ENCODE data around the gene DENND1A. TPM values are rescaled to one million over a fixed set of nuclear protein-coding genes. Genes with fewer than 3 reads are reported as not detected.

Gene DENND1A
- total RNA-seq, 4 donors from 2014 or later, result 37.1 to 55.3 (median 50.0) TPM

- H3K36me3 ChIP-seq, result no peaks in the 10 kb centered on the region
- no peaks in the 10 kb centered on the region for H3K9me3 ChIP-seq
- peak in 2 of 3 donors; percentile 67 to 76 for DNase-seq
- no peaks in the 10 kb centered on the region for H3K27me3 ChIP-seq
- H3K4me3 ChIP-seq, result no peak overlapping the region
- peak overlapping the region in 2 of 4 donors; percentile 63 to 82 for H3K27ac ChIP-seq
- H3K4me1 ChIP-seq, result peaks cover 0 to 40% (median 4%) of the 10 kb centered on the region in 4 donors
- TF ChIP-seq CTCF (IDR thresholded peaks at IDR 0.05), result no peak
- TF ChIP-seq POLR2A (IDR thresholded peaks at IDR 0.05), result no peak
These were observed 445.8 kb downstream of the DENND1A start for GRCh38 chr9:123484130-123484529.

GRCh38 chr9:123483191-123483803 lies 446.6 kb downstream of the DENND1A start:
- TF ChIP-seq POLR2A (IDR thresholded peaks at IDR 0.05) (no peak), CTCF (IDR thresholded peaks at IDR 0.05) (no peak)
- DNase-seq, result no peak
- Histone ChIP-seq H3K27me3 (no peaks in the 10 kb centered on the region), H3K9me3 (no peaks in the 10 kb centered on the region), H3K4me1 (peaks cover 0 to 40% (median 4%) of the 10 kb centered on the region in 4 donors), H3K4me3 (no peak overlapping the region), H3K36me3 (no peaks in the 10 kb centered on the region), H3K27ac (peak overlapping the region in 2 of 4 donors; percentile 63 to 82)

GRCh38 chr9:123482295-123482968 lies 447.5 kb downstream of the DENND1A start:
- no peak for DNase-seq
- Histone ChIP-seq H3K9me3 (no peaks in the 10 kb centered on the region), H3K4me3 (no peak overlapping the region), H3K4me1 (peaks cover 0 to 40% (median 4%) of the 10 kb centered on the region in 4 donors), H3K27ac (peak overlapping the region in 1 of 4 donors; percentile 82), H3K36me3 (no peaks in the 10 kb centered on the region), H3K27me3 (no peaks in the 10 kb centered on the region)
- TF ChIP-seq CTCF (IDR thresholded peaks at IDR 0.05) (no peak), POLR2A (IDR thresholded peaks at IDR 0.05) (no peak)

GRCh38 chr9:123481209-123481865 lies 448.6 kb downstream of the DENND1A start:
- no peaks in the 10 kb centered on the region for H3K36me3 ChIP-seq
- peaks cover 0 to 40% (median 4%) of the 10 kb centered on the region in 4 donors for H3K4me1 ChIP-seq
- no peak for DNase-seq
- H3K27me3 ChIP-seq, result no peaks in the 10 kb centered on the region
- no peaks in the 10 kb centered on the region for H3K9me3 ChIP-seq
- H3K27ac ChIP-seq, result no peak overlapping the region
- TF ChIP-seq POLR2A (IDR thresholded peaks at IDR 0.05), result no peak
- TF ChIP-seq CTCF (IDR thresholded peaks at IDR 0.05), result no peak
- no peak overlapping the region for H3K4me3 ChIP-seq

- H3K9me3 ChIP-seq, result no peaks in the 10 kb centered on the region
- no peak for DNase-seq
- no peaks in the 10 kb centered on the region for H3K27me3 ChIP-seq
- TF ChIP-seq POLR2A (IDR thresholded peaks at IDR 0.05) (no peak), CTCF (IDR thresholded peaks at IDR 0.05) (no peak)
- H3K36me3 ChIP-seq, result no peaks in the 10 kb centered on the region
- H3K4me1 ChIP-seq, result peaks cover 0 to 36% (median 4%) of the 10 kb centered on the region in 4 donors
- H3K27ac ChIP-seq, result no peak overlapping the region
- H3K4me3 ChIP-seq, result no peak overlapping the region
These were observed 449.1 kb downstream of the DENND1A start for GRCh38 chr9:123480791-123481190.
